Mammary epithelial cell (primary cell): ENCODE data around the gene IL12B.

Experiments used
- EZH2 ChIP-seq: IDR thresholded peaks from 2 replicates; pipeline ENCODE4 v1.6.1; 2012; ENCODE audit warnings: low read length, inconsistent platforms, borderline replicate concordance
- TF ChIP-seq, protein P1 (sequence below), 2 donors: IDR thresholded peaks in 1 of 2; conservative IDR thresholded peaks in 1 of 2; 2 replicates each; pipeline ENCODE4 v1.5.1; 2011 to 2012; ENCODE audit warnings: inconsistent platforms in 2 of 2, low read length in 2 of 2, mild to moderate bottlenecking in 2 of 2, control low read depth in 1 of 2, low read depth in 1 of 2; ENCODE audit not compliant: insufficient read depth in 1 of 2; ENCODE audit errors: extremely low read depth in 1 of 2

- TF ChIP-seq, protein P1, sequence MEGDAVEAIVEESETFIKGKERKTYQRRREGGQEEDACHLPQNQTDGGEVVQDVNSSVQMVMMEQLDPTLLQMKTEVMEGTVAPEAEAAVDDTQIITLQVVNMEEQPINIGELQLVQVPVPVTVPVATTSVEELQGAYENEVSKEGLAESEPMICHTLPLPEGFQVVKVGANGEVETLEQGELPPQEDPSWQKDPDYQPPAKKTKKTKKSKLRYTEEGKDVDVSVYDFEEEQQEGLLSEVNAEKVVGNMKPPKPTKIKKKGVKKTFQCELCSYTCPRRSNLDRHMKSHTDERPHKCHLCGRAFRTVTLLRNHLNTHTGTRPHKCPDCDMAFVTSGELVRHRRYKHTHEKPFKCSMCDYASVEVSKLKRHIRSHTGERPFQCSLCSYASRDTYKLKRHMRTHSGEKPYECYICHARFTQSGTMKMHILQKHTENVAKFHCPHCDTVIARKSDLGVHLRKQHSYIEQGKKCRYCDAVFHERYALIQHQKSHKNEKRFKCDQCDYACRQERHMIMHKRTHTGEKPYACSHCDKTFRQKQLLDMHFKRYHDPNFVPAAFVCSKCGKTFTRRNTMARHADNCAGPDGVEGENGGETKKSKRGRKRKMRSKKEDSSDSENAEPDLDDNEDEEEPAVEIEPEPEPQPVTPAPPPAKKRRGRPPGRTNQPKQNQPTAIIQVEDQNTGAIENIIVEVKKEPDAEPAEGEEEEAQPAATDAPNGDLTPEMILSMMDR (conservative IDR thresholded peaks at IDR 0.05 in 1 of 2, IDR thresholded peaks at IDR 0.05 in 1 of 2; ENCODE audit: extremely low read depth in 1 of 2, insufficient read depth in 1 of 2, low read depth in 1 of 2, low read length in 2 of 2), result no peak
- TF ChIP-seq EZH2, result no peak
These were observed 17.1 kb downstream of the IL12B start for GRCh38 chr5:159313197-159313596.
